ENCODE data around the gene HSD17B14. TPM values are rescaled to one million over a fixed set of nuclear protein-coding genes. Genes with fewer than 3 reads are reported as not detected.
"Not testable (repeated sequence)": the region's sequence is repeated elsewhere in the genome, so short reads cannot be mapped to it uniquely, and the experiment has no call there.

The HSD17B14 gene
- 10 to 100 TPM in 1 of 4 donors, 1 to 10 TPM in 3; 5.6 to 31.9 (median 8.7) TPM for total RNA-seq

DNA sequence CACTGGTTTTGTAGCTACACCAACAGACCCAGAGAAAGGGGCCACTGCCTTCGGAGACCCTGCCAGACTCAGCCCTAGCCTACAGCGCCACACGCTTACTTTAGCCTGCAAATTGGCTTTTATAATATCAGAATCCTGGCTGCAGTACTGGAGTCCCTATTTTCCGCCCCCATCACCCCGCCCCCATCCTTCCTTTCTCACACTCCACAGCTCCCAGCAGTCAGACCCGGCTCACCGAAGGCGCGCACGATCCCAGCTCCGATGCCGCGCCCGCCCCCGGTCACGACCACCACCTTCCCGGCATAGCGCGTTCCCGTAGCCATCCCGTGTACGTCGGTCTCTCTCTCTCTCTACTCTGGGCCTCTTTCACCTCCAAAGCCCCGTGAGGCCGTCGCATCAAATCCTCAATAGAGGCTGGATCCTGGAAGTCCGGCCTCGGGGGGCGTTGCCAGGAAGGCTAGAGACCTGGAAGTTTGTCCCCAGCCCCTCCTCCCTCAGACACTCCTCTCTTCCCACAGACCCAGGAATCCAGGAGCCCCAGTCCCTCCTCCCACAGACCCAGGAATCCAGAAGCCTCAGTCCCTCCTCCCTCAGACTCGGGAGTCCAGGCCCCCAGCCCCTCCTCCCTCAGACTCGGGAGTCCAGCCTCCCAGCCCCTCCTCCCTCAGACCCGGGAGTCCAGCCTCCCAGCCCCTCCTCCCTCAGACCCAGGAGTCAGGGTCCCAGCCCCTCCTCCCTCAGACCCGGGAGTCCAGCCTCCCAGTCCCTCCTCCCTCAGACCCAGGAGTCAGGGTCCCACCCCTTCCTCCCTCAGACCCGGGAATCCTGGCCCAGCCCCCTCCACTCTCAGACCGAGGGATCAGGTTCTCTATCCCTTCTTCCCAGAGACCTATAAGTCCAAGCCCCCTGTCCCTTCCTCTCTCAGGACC, at the start of gene HSD17B14:
Gene HSD17B14 (minus strand): TSS at position 403 of the 929 bp plus-strand sequence. CDS start 80 bp downstream, at position 323.
- Histone ChIP-seq H3K9me3 (no peaks in the 10 kb centered on the region), H3K36me3 (no peaks in the 10 kb centered on the region), H3K4me3 (peak within 1 kb of the TSS; percentile 30 to 46), H3K4me1 (no peaks in the 10 kb centered on the region), H3K27me3 (no peaks in the 10 kb centered on the region), H3K27ac (peak within 1 kb of the TSS; percentile 86 to 96)
- no peak for TF ChIP-seq POLR2A (IDR thresholded peaks at IDR 0.05)
- TF ChIP-seq, protein P1, sequence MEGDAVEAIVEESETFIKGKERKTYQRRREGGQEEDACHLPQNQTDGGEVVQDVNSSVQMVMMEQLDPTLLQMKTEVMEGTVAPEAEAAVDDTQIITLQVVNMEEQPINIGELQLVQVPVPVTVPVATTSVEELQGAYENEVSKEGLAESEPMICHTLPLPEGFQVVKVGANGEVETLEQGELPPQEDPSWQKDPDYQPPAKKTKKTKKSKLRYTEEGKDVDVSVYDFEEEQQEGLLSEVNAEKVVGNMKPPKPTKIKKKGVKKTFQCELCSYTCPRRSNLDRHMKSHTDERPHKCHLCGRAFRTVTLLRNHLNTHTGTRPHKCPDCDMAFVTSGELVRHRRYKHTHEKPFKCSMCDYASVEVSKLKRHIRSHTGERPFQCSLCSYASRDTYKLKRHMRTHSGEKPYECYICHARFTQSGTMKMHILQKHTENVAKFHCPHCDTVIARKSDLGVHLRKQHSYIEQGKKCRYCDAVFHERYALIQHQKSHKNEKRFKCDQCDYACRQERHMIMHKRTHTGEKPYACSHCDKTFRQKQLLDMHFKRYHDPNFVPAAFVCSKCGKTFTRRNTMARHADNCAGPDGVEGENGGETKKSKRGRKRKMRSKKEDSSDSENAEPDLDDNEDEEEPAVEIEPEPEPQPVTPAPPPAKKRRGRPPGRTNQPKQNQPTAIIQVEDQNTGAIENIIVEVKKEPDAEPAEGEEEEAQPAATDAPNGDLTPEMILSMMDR (IDR thresholded peaks at IDR 0.05) = no peak
- DNase-seq = peak; percentile 59 to 69
- intact Hi-C loops (cut with DNase I; ENCODE audit: low total_unique reads) = loop anchor here (2.0 kb wide), 1 partner anchor 42 kb away; no protein-coding TSS in a partner anchor

DNA sequence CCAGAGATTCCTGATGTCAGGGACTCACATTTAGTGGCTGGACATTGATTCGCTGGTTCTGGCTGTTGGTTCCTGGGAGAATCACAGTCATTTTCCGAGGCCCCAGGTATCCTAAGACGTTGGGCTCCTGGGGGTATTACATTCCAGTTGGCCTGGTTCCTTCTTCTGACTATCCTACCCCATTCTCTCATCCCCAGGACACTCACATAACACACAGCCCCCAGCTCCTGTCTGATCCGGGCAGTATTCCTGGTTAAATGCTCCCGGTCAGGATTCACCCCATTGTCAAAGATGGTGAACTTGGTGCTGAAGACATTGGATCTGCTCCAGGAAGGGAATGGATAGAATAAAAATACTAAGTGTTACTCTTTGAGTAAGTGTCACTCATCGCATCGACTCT, 47.4 kb upstream of the HSD17B14 start:
- Histone ChIP-seq H3K9me3 (no peaks in the 10 kb centered on the region), H3K4me3 (no peak overlapping the region), H3K36me3 (no peaks in the 10 kb centered on the region), H3K27ac (no peak overlapping the region), H3K27me3 (no peaks in the 10 kb centered on the region), H3K4me1 (no peaks in the 10 kb centered on the region)
- no peak for DNase-seq
- intact Hi-C loops (cut with DNase I; ENCODE audit: low total_unique reads) = no loop called here
- no peak for TF ChIP-seq POLR2A (IDR thresholded peaks at IDR 0.05)
- TF ChIP-seq, protein P1 (IDR thresholded peaks at IDR 0.05) = no peak

DNA sequence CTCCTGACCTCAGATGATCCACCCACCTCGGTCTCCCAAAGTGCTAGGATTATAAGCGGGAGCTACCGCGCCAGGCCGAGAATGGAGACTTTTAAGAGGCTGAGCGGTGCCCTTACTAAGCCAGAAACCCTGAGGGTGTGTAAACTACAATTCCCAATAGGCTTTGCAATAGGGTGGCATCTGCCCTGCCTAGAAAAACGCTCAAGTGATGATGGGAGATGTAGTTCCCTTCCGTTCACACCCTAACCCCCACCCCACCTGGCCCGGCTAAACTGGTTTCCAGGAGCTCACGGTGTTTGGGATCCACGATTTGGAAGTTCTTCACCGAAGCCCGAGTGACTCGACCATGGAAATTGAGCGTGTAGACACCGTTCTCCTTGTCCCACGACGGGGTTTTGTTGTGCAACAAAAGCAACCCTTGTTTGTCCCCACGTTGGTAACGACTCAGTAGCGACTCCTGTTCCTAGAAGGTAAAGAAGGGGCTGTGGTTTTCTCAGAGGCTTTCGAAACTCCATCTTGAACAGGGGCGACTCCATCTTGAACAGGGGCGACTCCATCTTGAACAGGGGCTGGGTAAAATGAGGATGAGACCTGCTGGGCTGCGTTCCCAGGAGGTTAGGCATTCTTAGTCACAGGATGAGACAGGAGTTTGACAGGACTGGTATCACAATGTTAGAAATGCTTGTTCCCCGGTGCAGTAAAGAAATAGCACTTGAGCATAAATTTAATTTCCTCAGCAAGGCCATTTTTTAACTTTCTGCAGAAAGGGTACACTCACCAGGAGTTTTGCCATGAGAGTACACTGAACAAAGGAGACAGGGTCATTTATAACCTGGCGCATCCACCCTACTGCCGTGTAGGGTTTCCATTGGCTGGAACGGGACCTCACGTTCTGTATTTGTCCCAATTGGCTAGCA, 45.7 kb upstream of the HSD17B14 start:
- TF ChIP-seq, protein P1 (IDR thresholded peaks at IDR 0.05) = no peak
- TF ChIP-seq POLR2A (IDR thresholded peaks at IDR 0.05) = no peak
- Histone ChIP-seq H3K4me1 (no peaks in the 10 kb centered on the region), H3K9me3 (no peaks in the 10 kb centered on the region), H3K36me3 (no peaks in the 10 kb centered on the region), H3K27me3 (no peaks in the 10 kb centered on the region), H3K4me3 (no peak overlapping the region), H3K27ac (peak overlapping the region in 1 of 2 donors; percentile 23)
- intact Hi-C loops (cut with DNase I; ENCODE audit: low total_unique reads) = no loop called here
- no peak for DNase-seq

DNA sequence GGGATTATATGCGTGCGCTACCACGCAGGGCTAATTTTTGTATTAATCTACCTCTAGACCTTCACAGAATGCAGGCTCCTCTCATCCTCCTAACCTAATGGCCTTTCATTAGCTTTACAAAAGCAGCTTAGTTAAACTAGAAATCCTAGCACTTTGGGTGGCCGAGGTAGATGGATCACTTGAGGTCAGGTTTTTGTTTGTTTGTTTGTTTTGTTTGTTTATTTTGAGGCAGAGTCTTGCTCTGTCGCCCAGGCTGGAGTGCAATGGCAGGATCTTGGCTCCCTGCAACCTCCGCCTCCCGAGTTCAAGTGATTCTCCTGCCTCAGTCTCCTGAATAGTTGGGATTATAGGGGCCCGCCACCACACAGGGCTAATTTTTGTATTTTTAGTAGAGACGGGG, 43.4 kb upstream of the HSD17B14 start:
- intact Hi-C loops (cut with DNase I; ENCODE audit: low total_unique reads); DNase-seq; H3K27ac ChIP-seq: not testable (repeated sequence)

DNA sequence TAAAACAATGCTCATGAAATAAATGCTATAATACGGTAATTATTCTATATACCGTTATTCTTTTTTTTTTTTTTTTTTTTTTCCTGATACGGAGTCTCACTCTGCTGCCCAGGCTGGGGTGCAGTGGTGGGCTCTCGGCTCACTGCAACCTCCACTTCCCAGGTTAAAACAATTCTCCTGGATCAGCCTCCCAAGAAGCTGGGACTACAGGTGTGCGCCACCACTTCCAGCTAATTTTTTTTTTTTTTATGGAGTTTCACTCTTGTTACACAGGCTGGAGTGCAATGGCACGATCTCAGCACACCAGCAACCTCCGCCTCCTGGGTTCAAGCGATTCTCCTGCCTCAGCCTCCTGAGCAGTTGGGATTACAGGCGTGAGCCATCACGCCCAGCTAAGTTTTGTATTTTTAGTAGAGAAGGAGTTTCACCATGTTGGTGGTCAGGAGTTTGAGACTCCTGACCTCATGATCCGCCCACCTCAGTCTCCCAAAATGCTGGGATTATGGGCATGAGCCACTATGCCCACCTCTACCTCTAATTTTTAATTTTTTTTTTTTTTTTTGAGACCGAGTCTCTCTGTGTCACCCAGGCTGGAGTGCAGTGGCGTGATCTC, 42.8 kb upstream of the HSD17B14 start:
- H3K36me3 ChIP-seq = no peaks in the 10 kb centered on the region
- H3K27me3 ChIP-seq = no peaks in the 10 kb centered on the region
- TF ChIP-seq, protein P1 (IDR thresholded peaks at IDR 0.05) = no peak
- no peak for TF ChIP-seq POLR2A (IDR thresholded peaks at IDR 0.05)
- peak overlapping the region; percentile 3 to 44 for H3K27ac ChIP-seq
- intact Hi-C loops (cut with DNase I; ENCODE audit: low total_unique reads) = no loop called here
- peaks cover 6 to 8% of the 10 kb centered on the region in 2 donors for H3K4me1 ChIP-seq
- DNase-seq = no peak
- H3K9me3 ChIP-seq = no peaks in the 10 kb centered on the region
- H3K4me3 ChIP-seq = no peak overlapping the region

More for the DNA sequence above, 43.4 kb upstream of the HSD17B14 start:
- not testable (repeated sequence) for H3K4me3 ChIP-seq, H3K27me3 ChIP-seq, H3K36me3 ChIP-seq, H3K4me1 ChIP-seq, H3K9me3 ChIP-seq

Data from uterus (tissue), 4 donors.